Cortex of kidney (tissue), 1 donor: ENCODE results near the gene USP28.
"Not testable (repeated sequence)": the region's sequence is repeated elsewhere in the genome, so short reads cannot be mapped to it uniquely, and the experiment has no call there.

Experiments
- DNase-seq: peaks from one replicate; lab custom pipeline; 2025; lab: John Stamatoyannopoulos, UW

The USP28 gene

DNA sequence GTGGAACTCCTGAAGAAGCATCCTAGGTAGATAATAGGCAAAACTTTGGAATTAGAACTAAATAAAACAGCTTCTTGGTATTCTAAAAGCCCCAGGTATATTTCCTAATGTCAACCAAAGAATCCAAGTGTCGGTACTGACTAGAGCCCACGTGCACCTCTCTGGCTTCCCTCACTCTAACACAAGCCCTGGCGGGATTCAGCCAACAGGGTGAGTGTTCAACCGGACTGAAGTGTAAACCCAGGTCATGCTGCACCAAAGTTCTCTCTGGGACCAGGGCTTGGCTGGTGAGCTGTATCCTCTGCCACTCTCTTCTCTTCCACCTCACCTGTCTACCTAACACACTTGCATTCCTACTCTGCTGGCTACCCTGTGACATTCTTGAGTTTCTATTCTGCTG is 40.1 kb downstream of the USP28 start:
- no peak for DNase-seq

DNA sequence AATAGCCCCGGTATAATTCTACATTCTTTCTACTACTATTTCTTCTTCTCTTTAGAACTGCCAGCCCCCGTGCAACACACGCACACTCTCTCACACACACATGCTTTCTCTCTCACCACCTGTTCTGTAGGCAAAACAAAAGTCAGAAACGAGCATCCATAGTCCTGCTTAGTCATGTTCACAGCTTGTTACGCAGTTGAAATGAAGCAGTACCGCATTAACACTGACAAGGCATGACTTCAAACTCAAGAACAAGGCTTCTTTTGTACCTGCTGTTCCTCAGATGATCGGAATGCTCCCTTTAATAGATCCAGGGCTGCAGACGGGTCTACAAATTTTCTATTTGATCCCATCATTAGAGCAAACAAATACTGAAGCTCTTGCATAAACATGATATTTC is 42.2 kb downstream of the USP28 start:
- DNase-seq: no peak

GRCh38 chr11:113831314-113831713 is 44.1 kb downstream of the USP28 start:
- DNase-seq: no peak

GRCh38 chr11:113829751-113830150 is 45.6 kb downstream of the USP28 start:
- no peak for DNase-seq

DNA sequence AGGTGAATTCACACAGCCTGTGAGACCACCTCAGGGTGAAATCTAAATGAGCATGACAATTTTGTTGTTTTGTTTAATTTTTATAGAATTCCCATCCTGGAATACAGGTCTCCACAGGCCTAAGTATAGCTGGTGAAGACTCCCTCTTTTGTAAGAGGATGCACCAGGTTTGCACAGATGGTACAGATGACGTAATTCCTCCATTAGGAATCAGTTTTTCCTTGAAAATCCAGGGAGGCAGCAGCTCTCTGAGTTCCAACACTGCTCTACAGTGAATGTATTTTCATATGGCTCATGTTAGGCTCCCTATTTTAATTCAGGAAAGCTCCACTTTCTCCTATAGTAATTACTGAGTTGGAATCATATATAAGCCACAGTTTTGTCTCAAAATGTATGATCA is 47.2 kb downstream of the USP28 start:
- no peak for DNase-seq

DNA sequence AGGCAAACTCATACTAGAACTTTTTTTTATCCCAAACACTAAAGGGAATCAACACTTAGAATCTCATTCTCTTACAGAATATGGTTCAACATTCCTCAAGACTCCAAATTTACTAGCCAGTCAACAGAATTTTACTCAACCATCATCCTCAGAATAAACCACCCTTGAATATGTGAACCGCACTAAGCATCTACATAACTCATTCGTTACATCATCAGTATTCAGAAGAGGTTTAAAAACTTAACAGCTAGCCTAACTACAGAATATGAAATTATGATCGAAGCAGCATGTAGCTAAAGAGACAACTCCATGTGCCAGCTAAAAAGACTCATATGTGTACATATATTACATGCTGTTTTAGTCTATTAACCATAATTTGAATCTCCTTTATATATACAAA is 47.9 kb downstream of the USP28 start:
- no peak for DNase-seq

- DNase-seq: no peak
Observed at GRCh38 chr11:113818426-113818825, 56.9 kb downstream of the USP28 start.

DNA sequence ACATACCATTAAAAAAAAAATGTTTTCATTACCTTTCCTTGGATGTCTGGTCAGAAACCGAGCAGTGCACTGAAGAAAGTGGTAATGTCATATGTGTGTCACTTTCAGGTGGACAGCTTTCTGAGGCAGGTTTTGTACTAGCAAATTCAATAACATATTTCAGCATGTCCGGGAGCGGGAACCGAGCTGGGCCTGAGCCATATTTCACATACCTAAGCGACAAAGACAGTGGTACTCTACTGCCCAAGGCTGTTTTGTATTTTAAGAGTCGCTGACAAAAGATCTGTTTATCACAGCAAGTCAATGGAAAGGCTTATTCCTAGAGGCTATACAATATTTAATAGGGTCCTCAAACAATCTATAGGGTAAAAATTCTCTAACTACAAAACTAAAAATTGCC is 57.7 kb downstream of the USP28 start:
- no peak for DNase-seq

GRCh38 chr11:113817162-113817561 is 58.2 kb downstream of the USP28 start:
- DNase-seq: no peak

DNA sequence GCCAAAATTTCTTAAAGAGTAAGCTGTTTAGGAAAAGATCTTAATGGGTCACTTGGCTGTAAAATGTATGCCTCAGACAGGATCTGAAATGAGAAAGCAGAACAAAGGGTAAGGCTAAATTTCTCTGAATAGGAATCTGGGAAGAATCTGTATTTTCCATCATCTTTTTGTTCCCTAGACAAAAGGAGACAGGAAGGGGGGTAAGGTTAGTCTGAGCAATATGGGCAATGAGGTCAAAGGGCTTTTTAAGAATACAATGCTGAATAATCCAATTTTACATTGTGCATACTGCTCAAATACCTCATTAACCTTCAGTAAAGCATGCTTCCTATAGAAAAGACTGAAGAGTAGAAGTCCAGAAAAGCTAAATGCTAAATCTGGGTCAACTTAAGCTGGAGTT is 61.2 kb downstream of the USP28 start:
- no peak for DNase-seq

DNA sequence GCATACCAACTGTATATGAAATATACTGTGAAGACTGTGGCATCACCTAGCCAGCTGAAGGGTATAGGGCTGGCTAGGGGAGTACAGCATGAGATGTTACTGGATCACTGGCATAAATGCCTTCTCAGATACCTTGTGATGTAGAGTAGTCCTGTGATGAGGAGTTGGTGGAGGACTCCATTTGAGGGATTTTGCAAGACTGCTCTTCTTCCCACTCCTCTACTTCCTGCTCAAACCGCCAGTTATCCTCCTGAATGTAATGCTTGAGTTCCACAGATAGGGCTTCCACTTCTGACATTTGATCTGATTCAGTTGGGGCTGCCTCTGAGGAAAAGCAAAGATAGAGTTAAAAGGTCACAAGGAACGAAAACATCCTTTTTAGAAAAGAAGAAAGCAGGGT is 66.4 kb downstream of the USP28 start:
- DNase-seq: no peak

GRCh38 chr11:113806406-113806805 is 69.0 kb downstream of the USP28 start:
- DNase-seq: no peak

GRCh38 chr11:113805640-113806039 is 69.7 kb downstream of the USP28 start:
- DNase-seq: no peak

GRCh38 chr11:113802621-113803020 is 72.8 kb downstream of the USP28 start:
- DNase-seq: no peak

DNA sequence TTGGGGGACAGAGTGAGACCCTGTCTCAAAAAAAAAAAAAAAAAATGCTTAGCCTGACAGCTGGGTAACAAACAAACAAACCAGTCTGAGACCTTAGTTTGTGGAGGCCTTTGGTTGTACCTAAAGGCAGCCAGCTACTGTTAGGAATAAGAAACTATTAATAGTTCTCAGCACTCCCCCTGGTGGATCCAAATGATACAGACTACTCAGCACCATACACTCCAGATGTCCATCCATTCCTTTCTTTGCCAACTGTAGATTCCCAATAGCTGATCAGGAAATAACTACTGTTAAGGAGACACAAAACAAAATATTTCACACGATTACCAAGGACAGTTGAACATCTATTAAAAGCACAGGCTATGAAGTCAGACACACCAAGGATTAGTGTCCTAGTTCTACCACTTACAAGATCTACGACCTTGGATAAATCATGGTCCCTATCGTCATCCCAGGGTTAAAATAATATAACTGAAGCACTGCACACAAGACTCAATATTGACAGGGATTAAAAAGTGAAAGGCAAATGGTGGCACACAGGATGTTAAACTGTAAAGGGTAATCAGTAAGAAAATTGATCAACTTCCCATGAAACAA is 78.6 kb downstream of the USP28 start:
- DNase-seq: no peak

DNA sequence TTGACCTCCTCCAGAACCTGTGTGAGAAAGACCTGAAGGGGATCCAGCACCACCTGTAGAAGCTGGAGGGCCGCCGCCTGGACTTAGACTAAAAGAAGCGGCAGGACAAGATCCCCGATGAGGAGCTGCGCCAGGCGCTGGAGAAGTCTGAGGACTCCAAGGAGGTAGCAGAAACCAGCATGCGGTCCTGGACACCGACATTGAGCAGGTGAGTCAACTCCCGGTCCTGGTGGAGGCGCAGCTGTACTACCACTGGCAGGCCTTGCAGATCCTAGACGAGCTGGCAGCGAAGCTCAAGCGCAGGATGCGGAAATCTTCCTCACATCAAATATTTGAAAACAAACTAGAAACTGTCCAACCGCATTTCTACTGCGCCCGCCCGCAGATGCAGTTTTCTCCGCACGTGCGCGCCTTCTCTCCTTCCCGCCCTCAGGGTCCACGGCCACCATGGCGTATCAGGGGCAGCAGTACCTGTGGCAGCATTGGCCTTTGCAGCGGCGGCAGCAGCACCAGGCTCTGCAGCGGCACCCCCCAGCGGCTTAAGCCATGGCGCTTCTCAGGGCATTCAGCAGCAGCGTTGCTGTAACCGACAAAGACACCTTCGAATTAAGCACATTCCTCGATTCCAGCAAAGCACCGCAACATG is 85.6 kb downstream of the USP28 start:
- DNase-seq: no peak

GRCh38 chr11:113789016-113789415 is 86.4 kb downstream of the USP28 start:
- DNase-seq: not testable (repeated sequence)

DNA sequence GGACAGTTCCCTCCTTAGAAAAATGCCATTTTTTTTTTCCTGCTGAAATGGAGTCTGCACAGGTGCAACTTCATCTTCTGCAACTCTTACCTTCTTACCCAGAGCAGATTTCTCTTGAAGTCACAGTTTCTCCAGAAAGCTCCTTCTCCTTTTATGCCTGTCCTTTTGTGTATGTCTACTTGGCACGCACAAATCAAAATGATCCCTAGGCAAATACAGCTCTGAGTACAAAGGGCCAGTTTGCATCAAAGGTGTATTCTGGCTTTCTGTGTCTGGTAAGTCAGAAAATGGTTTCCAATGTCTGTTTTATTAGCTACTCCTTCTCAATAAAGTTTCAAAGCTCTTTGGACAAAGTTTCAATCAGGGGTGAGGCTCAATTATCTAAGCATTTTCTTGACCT is 93.2 kb downstream of the USP28 start:
- no peak for DNase-seq

DNA sequence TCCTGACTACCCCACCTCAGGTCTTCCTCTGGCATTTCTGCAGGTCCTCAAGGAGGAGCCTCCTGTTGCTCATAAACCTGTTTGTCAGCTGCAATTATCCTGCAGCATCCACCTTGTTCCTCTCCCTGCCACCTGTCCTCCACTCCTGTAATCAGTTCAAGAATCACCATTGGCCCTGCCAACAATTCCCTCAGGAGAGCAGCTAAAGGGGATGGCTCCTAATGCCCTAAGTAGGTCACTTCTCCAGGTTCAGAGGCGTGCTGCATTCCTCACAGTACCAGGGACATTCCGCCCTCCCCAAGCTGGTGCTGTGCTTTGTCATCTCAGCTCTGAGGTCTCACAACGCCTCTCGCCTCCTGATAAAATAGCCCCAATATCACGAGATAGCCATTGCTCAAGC is 93.7 kb downstream of the USP28 start:
- no peak for DNase-seq

GRCh38 chr11:113779496-113779895 is 95.9 kb downstream of the USP28 start, which contains the start of gene CLDN25:
TSS of gene CLDN25 (plus strand) at chr11:113779796. CDS start at chr11:113779796, 0 bp downstream.
- DNase-seq: no peak

- DNase-seq: no peak
Observed at GRCh38 chr11:113778111-113778910, 97.1 kb downstream of the USP28 start.

GRCh38 chr11:113774174-113774503 is 101.2 kb downstream of the USP28 start:
- no peak for DNase-seq

GRCh38 chr11:113773416-113774173 is 101.8 kb downstream of the USP28 start, which contains the start of gene ZW10:
TSS of gene ZW10 (minus strand) at chr11:113773692. CDS start at chr11:113773666, 26 bp downstream.
- peak; percentile 26 for DNase-seq
